Heart left ventricle (tissue), 16 donors: ENCODE results near the gene AMPD2. TPM values are rescaled to one million over a fixed set of nuclear protein-coding genes. Genes with fewer than 3 reads are reported as not detected.
A peak's percentile ranks its signal among the peaks of the same experiment; 100 is the strongest.

Experiments
- ATAC-seq, 4 donors: fragments of 200-7000 bp; cut with Tn5 transposase; one replicate each; pipeline ENCODE4 v1.9.1; 2020 to 2022; ENCODE audit warnings: moderate library complexity in 4 of 4, mild to moderate bottlenecking in 3 of 4, moderate number of reproducible peaks in 1 of 4
- DNase-seq, 5 donors: peaks; one replicate each; pipeline ENCODE4 v3.0.0-alpha.2; 2020
- H3K27ac ChIP-seq, 12 donors: fragments of 200-600 bp; sonication (generic) in 4 of 12; one replicate each; pipeline versions ENCODE4 v1.5.0 to v1.8.0; 2016 to 2022; ENCODE audit warnings: mild to moderate bottlenecking in 2 of 12
- H3K27me3 ChIP-seq, 9 donors: fragments of 200-600 bp; sonication (generic) in 2 of 9; one replicate each; pipeline versions ENCODE4 v1.5.1 to v1.8.0; 2016 to 2022; ENCODE audit warnings: mild to moderate bottlenecking in 3 of 9
- H3K36me3 ChIP-seq, 9 donors: fragments of 200-600 bp; sonication (generic) in 2 of 9; one replicate each; pipeline versions ENCODE4 v1.5.0 to v1.8.0; 2018 to 2022; ENCODE audit warnings: mild to moderate bottlenecking in 2 of 9
- H3K4me1 ChIP-seq, 12 donors: fragments of 200-600 bp; sonication (generic) in 4 of 12; one replicate each; pipeline versions ENCODE4 v1.5.0 to v1.8.0; 2016 to 2022; ENCODE audit warnings: mild to moderate bottlenecking in 3 of 12
- H3K4me3 ChIP-seq, 12 donors: fragments of 200-600 bp; sonication (generic) in 4 of 12; one replicate each; pipeline versions ENCODE4 v1.5.0 to v1.8.0; 2017 to 2022; ENCODE audit warnings: mild to moderate bottlenecking in 9 of 12, moderate library complexity in 4 of 12
- H3K9me3 ChIP-seq, 12 donors: fragments of 200-600 bp; sonication (generic) in 4 of 12; one replicate each; pipeline versions ENCODE4 v1.5.0 to v1.8.0; 2016 to 2022; ENCODE audit warnings: mild to moderate bottlenecking in 1 of 12
- CTCF ChIP-seq, 12 donors: fragments of 200-600 bp; sonication (generic) in 4 of 12; IDR thresholded peaks; one replicate each; pipeline versions ENCODE4 v1.5.0 to v1.8.0; 2018 to 2022; ENCODE audit warnings: antibody characterized with exemption in 12 of 12, mild to moderate bottlenecking in 5 of 12
- POLR2A ChIP-seq, 2 donors: fragments of 450-650 bp; IDR thresholded peaks; one replicate each; pipeline ENCODE4 v1.6.1; 2017; ENCODE audit warnings: antibody characterized with exemption in 2 of 2, mild to moderate bottlenecking in 2 of 2, moderate library complexity in 2 of 2
- WGBS, 4 donors: extraction: QIAGEN DNeasy Blood & Tissue Kit in 2 of 4; methylation state at CpG; one replicate each; pipeline versions ENCODE4 v1.1.5 to v1.1.7; 2013 to 2018; 5-methylcytosine and 5-hydroxymethylcytosine counted together
- intact Hi-C, 10 donors: fragments of 100-400 bp; cut with DNase I; formaldehyde crosslinking; loops; one replicate each; pipeline versions ENCODE4 v1.11.1 to v1.14.2; 2022
- polyA plus RNA-seq, 2 donors: library from polyadenylated mRNA; stranded (reverse); fragments of 200-250 nt; gene quantifications; one replicate each; pipeline ENCODE4 v1.2.3, GENCODE V29; 2013
- total RNA-seq, 9 donors: library from RNA; depleted of rRNA in 2 of 9; stranded (reverse); fragments of >200 nt in 2 of 9; fragmentation: NEBNext Ultra II Directional in 3 of 9; extraction: Animal tissue kit (Norgen Biotek cat#: 25700) in 3 of 9; gene quantifications; one replicate each; pipeline versions ENCODE4 v1.1.0 to v1.2.4, GENCODE V29; 2016 to 2023
- donor health status: ischemic (EF 13 %, LVEDD 7.1; RV severe dilation, severe dysfunction).
- donor health status: healthy with polysubstance abuse.
- donor health status: DM: no; HTN: yes; CAD: no.
- donor health status: DM: no; HTN: no; CAD: no.
- donor health status: ischemic (EF 25% LVEDD 6.9; RV normal size, moderate dysfunction).
- donor health status: ischemic (EF 25% LVEDD 5.7; RV mildly dilated, moderate dysfunction).
- donor health status: healthy.
- donor health status: DM: yes; HTN: yes; CAD: no.
- donor health status: ischemic (EF 35%, LVEDD 5.7; RV mildly dilated, moderate dysfunction).
- donor health status: nonischemic (EF 11% LVEDD 7.7; RV severe dilation, severe dysfunction).
- donor health status: DM: yes; HTN: yes; CAD: no.
- donor health status: PGD.
- donor health status: ischemic (EF 29% LVEDD 5.4; RV normal size, mild dysfunction).
- donor health status: nonischemic (EF 23%, LVEDD 6.1; RV moderate dilation, normal function).

Gene AMPD2
- total and polyA plus RNA-seq, 11 donors, result 7.4 to 29.9 (median 10.0) TPM

- H3K9me3 ChIP-seq, result no peaks in the 10 kb centered on the region
- H3K4me3 ChIP-seq, result no peak overlapping the region
- TF ChIP-seq CTCF (IDR thresholded peaks at IDR 0.05) (no peak), POLR2A (IDR thresholded peaks at IDR 0.05) (no peak)
- ATAC-seq (no peak), DNase-seq (no peak)
- 85 to 94% (median 92%) methylated on average over 19 to 23 of the region's 23 CpGs for WGBS, 4 donors
- no peak overlapping the region for H3K27ac ChIP-seq
- H3K27me3 ChIP-seq, result no peaks in the 10 kb centered on the region
- H3K4me1 ChIP-seq, result peaks cover 0 to 30% (median 11%) of the 10 kb centered on the region in 12 donors
- intact Hi-C loops, result loop anchor here in 4 of 10 donors (2.0 to 5.0 kb wide), 3 partner anchors 81 to 84 kb away; partner anchors contain the start of gene GNAI3 (in 2 of the 4)
- peaks cover 0 to 63% (median 42%) of the 10 kb centered on the region in 9 donors for H3K36me3 ChIP-seq
Measured at GRCh38 chr1:109628540-109629321, 9.1 kb downstream of the AMPD2 start.

- Histone ChIP-seq H3K9me3 (no peaks in the 10 kb centered on the region), H3K36me3 (peaks cover 0 to 63% (median 42%) of the 10 kb centered on the region in 9 donors), H3K27me3 (no peaks in the 10 kb centered on the region), H3K27ac (no peak overlapping the region), H3K4me1 (peaks cover 0 to 22% (median 3%) of the 10 kb centered on the region in 12 donors), H3K4me3 (no peak overlapping the region)
- DNase-seq, result peak in 1 of 5 donors; percentile 47
- TF ChIP-seq POLR2A (IDR thresholded peaks at IDR 0.05) (no peak), CTCF (IDR thresholded peaks at IDR 0.05) (no peak)
- ATAC-seq, result no peak
- intact Hi-C loops, result loop anchor here in 6 of 10 donors (2.0 to 5.0 kb wide), 3 partner anchors 82 to 85 kb away; partner anchors contain the start of gene GNAI3 (in 4 of the 6)
- WGBS, 4 donors, result 89 to 95% (median 93%) methylated on average over 7 to 10 of the region's 10 CpGs
Measured at GRCh38 chr1:109629372-109630030, 9.9 kb downstream of the AMPD2 start.

DNA sequence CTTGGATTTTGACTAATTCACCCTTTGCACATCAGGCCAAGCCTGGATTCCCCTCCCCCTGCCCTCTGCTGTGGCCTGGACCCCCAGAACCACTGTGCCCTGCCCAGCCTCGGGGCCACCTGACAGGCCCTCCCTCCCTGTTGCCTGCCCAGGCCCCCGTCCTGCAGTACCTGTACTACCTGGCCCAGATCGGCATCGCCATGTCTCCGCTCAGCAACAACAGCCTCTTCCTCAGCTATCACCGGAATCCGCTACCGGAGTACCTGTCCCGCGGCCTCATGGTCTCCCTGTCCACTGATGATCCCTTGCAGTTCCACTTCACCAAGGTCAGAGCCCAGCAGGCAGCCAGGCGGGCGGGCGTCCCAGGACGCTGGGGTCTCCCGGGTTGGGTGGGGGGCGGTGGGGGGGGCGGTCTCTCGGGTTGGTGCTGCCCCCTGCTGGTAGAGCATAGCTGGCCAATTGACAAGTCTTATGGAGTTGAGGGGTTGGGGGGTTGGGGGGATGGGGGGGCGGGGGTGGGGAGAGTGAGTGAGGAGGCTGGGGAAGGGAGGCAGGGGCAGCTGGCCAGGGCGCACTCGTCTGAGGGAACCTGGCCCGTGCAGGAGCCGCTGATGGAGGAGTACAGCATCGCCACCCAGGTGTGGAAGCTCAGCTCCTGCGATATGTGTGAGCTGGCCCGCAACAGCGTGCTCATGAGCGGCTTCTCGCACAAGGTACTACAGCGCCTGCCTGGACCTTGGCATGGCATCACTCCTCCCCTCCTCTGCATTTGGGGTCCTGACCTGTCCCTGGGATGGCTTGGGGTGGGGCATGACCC lies 10.7 kb downstream of the AMPD2 start:
- H3K27ac ChIP-seq, result no peak overlapping the region
- ATAC-seq (no peak), DNase-seq (peak in 1 of 5 donors; percentile 43)
- WGBS, 4 donors, result 81 to 91% (median 84%) methylated on average over 20 to 30 of the region's 30 CpGs
- H3K9me3 ChIP-seq, result no peaks in the 10 kb centered on the region
- intact Hi-C loops, result loop anchor here in 2 of 10 donors (5.0 kb wide), 1 partner anchor 83 kb away; the partner anchor contains the start of gene GNAI3 (in 2 of the 2)
- H3K27me3 ChIP-seq, result no peaks in the 10 kb centered on the region
- H3K4me3 ChIP-seq, result no peak overlapping the region
- peaks cover 0 to 63% (median 42%) of the 10 kb centered on the region in 9 donors for H3K36me3 ChIP-seq
- H3K4me1 ChIP-seq, result peaks cover 0 to 15% (median 0%) of the 10 kb centered on the region in 12 donors
- TF ChIP-seq CTCF (IDR thresholded peaks at IDR 0.05) (peak in 10 of 12 donors; percentile 15 to 43 (median 34)), POLR2A (IDR thresholded peaks at IDR 0.05) (no peak)
